ENCODE data around the gene GRID1.

GRID1 gene

DNA sequence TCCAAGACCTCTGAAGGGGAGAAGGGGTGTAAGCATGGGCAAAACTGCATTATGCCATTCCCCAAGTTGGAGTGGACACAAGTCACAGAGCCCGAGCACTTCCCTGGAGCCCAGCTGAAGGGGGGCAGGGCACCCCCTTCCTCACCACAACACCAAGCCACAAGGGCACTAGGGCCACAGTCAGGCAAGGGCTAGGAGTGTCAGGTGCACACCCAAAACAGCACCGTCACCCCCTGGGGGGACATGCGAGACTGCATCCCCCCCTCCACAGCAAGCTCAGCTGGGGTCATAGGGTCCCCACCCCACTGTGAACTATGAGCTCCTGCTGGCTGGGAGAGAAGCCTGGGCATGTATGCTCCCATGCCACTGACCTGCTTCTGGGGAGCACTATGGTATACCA, 143.9 kb downstream of the GRID1 start:
- DNase-seq = no peak

DNA sequence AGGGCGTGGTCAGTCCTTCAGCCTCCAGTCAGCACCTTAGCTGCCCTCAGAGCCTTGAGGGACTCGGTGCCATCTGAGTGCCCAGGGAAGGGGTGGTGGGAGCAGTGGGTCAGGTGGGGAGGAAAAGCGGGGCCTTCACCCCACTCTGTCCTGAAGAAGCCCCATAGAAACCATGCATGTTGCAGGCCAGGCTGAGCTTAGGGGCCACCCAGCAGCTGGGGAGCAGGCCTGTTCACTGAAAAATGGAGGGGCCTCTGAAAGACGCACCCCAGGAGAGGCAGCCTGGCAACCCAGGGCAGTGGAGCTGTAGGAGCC, 144.3 kb downstream of the GRID1 start:
- DNase-seq = no peak

- no peak for DNase-seq
These were observed 144.9 kb downstream of the GRID1 start for GRCh38 chr10:86221442-86222335.

DNA sequence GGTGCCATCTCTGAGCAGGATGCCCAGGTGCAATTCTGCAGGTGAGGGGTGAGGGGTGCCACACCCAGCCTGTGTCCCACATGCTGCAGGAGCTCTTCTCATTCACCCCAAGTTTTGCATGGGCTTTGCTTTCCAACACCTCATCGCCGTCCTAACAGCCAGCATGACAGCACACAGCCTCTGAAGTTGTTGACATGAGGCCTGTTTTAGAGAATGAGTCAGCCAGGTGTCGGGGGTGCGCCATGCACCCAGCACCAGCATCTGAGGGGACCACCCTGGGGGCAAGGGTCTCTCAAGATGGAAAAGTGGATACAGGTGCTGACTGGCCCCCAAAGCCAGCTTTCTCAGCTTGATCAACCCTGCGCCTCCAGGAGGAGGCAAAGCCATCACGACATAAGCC, 146.0 kb downstream of the GRID1 start:
- no peak for DNase-seq

- no peak for DNase-seq
These were observed 147.3 kb downstream of the GRID1 start for GRCh38 chr10:86219271-86219670.

DNA sequence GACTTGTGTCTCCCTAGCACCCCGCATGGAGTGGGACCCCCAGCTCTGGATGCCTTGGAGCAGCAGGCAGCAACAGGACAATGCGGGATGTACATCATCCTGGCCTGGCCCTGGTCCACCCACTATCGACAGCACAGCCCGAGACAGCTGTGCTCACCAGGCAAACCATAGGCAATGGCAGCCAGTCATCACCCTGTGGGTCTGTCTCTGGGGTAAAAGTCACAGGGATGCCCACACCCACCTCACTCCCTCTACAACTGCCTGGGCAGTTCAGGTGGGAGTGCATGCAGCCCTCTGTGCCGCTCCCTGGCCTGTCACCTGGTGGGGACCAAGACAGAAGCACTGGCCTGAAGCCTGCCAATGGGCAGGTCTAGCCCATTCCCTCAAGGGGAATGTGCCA, 147.8 kb downstream of the GRID1 start:
- DNase-seq = no peak

DNA sequence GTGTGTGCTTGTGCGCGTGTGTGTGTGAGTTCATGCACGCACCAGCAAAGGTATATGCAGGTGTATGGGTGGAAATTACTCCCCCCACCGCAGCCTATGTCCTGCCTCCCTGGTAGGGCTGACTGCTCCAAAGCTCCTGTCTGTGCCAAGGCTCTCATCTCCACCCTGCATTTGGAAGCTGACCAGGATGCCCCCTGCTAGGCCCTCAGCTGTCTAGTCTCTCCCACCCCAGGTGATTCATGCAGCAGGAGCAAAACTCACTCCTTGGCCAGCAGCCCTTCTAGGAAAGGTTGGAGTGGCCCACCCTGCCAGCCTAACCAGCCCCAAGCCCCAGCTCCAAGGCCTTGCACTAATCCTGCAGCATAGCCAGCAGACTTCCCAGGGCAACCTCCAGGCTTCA, 148.4 kb downstream of the GRID1 start:
- DNase-seq = no peak

- no peak for DNase-seq
These were observed 149.1 kb downstream of the GRID1 start for GRCh38 chr10:86217371-86218080.

- DNase-seq = no peak
These were observed 149.7 kb downstream of the GRID1 start for GRCh38 chr10:86216886-86217285.

DNA sequence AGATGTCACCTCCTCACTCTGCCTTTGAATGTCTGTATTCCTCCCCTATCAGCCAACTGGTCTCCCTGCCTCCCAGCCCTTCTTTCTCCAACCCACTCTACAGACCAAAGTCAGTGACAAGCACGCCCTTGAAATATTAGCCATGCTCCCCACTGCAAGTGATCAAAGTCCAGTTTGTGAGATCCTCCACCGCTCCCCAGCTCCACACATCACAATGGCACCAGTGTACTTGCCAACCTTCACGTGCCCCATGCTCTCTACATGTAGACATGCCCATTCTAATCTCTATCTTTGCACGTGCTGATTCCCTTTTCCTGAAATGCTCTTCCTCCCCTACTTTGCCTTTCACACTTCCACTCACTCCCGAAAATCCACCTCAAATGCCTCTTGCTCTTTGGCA, 150.9 kb downstream of the GRID1 start:
- no peak for DNase-seq

GRCh38 chr10:86215046-86215445, 151.5 kb downstream of the GRID1 start:
- no peak for DNase-seq

DNA sequence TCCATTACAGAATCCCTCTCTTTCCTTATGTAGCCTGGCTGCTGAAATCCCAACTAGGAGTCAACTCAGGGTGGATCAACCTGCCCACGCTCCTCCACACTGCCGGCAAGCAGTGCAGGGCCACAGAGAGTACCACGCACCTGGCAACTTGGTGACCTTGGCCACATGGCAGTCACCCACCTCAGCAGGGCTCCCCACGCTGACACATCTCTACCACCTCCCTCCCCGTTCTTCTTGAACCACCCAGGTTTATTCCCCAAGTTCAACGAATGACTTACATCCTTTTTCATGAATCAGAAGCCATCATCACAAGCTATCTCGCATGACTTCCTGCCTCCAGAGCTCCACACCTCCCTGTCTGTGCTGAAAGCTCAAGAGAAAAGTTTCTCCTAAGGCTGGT, 153.4 kb downstream of the GRID1 start:
- DNase-seq = no peak

DNA sequence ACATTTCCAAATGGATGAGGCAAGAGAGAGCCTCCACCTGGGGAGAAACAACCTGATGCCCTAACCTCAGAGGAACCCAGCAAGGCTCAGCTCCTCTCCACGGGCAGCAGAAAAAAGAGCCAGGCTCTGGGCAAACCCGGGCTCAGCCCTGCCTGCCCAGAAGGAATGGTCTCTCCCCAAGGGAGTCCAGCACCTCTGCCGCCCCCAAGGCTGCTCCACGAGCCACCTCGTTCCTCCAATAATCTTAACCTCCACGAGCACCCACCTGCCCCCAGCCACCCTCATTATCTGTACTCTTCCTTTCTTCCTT, 154.2 kb downstream of the GRID1 start:
- no peak for DNase-seq

DNA sequence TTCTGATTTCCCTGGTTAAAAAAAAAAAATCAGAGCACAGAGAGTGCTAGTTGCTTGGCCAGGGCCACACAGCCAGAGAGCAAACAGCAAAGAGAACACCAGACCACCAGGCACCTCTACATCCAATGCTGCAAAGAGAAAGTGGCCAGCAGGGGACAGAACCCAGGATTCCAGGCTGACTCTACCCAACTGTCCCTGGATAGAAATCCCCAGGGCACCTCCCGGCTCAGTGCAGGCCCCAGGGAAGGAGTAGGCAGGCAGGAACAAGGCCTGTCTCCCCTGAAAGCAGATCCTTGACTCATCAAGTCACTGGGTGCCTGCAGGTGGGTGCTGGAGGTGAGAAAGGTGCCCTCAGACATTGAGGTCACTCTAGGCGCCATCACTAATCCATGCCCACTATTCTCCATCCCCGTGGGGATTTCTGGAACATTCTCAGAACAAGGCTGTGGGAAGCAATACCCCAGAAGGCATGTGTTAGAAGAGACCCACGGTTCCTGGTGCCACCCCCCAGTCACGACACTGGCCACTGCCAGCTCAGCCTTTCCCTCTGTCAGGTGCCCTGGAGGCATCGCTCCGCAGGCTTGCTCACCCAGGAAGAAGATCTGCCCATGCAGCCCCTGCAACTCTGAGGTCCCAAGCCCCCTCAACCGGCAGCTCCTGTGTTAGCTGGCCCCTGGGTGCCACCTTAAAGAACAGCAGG, 154.8 kb downstream of the GRID1 start:
- no peak for DNase-seq

DNA sequence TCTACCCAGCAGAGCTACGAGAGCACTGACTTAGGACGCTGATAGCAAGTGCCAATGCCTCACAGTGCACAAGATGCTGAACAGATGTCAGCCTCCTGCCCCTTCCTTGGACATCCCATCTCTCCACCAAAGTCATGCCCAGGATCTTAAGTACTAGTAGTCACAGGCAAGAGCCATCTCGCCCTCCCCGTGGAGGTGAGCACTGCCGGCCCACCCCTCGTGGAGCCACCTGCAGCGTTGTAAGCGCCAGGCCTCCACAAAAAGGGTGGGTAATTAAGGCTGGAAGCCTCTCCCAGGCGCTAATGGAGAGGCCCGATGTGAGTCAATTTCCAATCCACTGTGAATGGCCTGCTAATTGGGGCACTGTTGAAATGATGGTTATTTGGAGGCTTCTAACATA, 156.2 kb downstream of the GRID1 start:
- DNase-seq = no peak

DNA sequence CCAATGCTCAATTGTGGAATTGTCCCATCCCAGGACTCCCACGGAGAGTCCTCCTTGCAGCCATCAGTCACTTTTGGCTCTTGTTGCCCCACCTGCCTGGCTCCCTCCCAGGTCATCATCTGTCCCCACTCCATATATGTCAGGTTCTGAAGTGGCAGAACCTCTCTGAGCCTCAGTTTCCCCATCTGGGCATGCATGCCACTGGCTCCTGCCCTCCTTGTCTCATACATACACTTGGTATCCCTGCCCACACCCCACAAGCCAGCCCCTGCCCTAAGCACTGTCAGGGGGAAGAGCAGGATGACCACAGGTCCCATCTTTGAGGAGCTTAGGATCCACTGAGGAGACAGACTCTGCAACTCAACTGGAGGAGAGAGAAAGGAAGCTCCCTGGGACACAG, 156.9 kb downstream of the GRID1 start:
- DNase-seq = no peak

GRCh38 chr10:86207226-86207625, 159.4 kb downstream of the GRID1 start:
- DNase-seq = no peak

- no peak for DNase-seq
These were observed 160.4 kb downstream of the GRID1 start for GRCh38 chr10:86206240-86206579.

DNA sequence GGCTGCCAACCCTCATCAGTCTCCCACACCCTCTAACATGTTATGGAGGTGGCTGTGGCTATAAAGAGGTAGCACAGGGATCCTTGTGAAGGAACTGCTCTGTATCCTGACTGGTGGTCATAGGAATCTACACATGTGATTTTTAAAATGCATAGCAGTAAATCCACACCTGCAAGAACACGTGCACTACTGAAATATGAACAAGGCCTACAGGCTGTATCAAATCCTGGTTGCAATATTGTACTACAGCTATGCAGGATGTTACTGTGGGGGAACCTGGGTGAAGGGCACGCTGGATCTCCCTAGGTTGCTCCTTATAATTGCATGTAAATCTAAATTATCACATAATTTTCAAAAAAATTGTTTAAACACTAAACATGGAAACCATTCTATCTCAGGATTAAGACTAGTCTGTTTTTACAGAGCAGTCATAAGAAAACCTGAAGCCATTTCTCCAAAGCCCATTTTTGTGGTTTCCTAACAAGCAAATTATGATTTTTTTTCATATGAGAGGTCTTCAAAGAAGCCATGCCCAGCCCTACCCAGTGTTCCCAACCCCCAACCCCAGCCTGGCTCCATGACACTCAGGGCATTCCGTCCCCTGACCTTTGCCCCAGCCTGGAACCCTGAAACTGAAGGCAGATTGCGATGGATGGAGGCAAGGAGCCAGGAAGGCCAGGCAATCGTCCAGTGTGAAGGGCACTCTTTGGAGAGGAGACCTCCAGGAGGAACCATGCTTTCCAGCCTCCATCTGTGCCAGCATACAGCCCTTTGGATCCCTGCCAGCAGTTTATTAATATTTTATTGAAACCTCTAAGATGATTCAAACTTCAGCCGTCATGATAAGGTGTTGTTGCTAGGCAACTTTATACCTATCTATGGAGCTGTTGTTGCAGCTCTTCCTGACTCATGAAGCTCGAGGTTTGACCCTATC, 161.0 kb downstream of the GRID1 start:
- no peak for DNase-seq

GRCh38 chr10:86204421-86205305, 161.9 kb downstream of the GRID1 start:
- DNase-seq = no peak

- DNase-seq = no peak
These were observed 163.3 kb downstream of the GRID1 start for GRCh38 chr10:86203162-86203905.
